Lower leg skin (tissue), 4 donors: Measurements from ENCODE around the gene MCTP2. TPM values are rescaled to one million over a fixed set of nuclear protein-coding genes. Genes with fewer than 3 reads are reported as not detected.

Experiments
- DNase-seq, 2 donors: peaks; one replicate each; pipeline ENCODE4 v3.0.0-alpha.2; 2019; ENCODE audit warnings: low spot score in 2 of 2
- H3K4me3 ChIP-seq: fragments of 200-600 bp; sonication (generic); 2 replicates; pipeline ENCODE4 v1.5.1; 2017; ENCODE audit warnings: mild to moderate bottlenecking, low read depth; ENCODE audit not compliant: poor library complexity, severe bottlenecking
- CTCF ChIP-seq, 3 donors: fragments of 450-650 bp; IDR thresholded peaks; one replicate each; pipeline ENCODE4 v1.5.1; 2016; ENCODE audit warnings: antibody characterized with exemption in 3 of 3, mild to moderate bottlenecking in 3 of 3, moderate library complexity in 2 of 3
- POLR2A ChIP-seq, 2 donors: fragments of 450-650 bp; IDR thresholded peaks; one replicate each; pipeline ENCODE4 v1.6.1; 2016 to 2017; ENCODE audit warnings: antibody characterized with exemption in 2 of 2, mild to moderate bottlenecking in 1 of 2, moderate library complexity in 1 of 2
- WGBS, 2 donors: methylation state at CpG; one replicate each; pipeline ENCODE4 v1.1.5; 2018; 5-methylcytosine and 5-hydroxymethylcytosine counted together
- intact Hi-C: fragments of 100-400 bp; cut with DNase I; formaldehyde crosslinking; loops from one replicate; pipeline ENCODE4 v1.15.0; 2023; ENCODE audit warnings: low total_unique reads
- total RNA-seq, 4 donors: library from RNA; depleted of rRNA; stranded (reverse); fragments of >200 nt; gene quantifications; one replicate each; pipeline ENCODE4 v1.1.0, GENCODE V29; 2016

The MCTP2 gene
- total RNA-seq, 4 donors from 2014 or later: 18.9 to 24.1 (median 20.4) TPM

- intact Hi-C loops: no loop called here
- TF ChIP-seq CTCF (IDR thresholded peaks at IDR 0.05) (no peak), POLR2A (IDR thresholded peaks at IDR 0.05) (no peak)
- no peak overlapping the region for H3K4me3 ChIP-seq
- 66 to 70% methylated on average over 6 of the region's 6 CpGs for WGBS, 2 donors
- no peak for DNase-seq
Observed at GRCh38 chr15:94265982-94266381, 34.6 kb downstream of the MCTP2 start.

DNA sequence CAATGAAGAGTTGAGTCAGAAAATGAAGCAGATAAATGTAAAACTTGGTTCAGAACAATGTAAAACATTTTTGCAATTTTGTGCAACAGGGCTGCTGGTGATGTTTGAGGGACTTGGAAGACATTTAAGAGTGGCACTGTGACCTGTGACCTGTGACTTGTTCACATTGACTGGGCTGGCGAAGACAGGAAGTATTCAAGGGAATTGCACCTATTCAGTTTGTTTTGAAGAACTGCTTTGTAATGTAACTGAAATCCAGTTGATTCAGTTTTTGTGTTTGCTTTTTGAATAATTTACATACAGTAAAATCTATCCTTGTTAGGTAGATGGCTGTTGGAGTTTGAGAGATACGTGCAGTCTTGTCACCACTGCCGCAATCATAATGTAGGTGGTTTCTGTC lies 35.4 kb downstream of the MCTP2 start:
- intact Hi-C loops: no loop called here
- H3K4me3 ChIP-seq: no peak overlapping the region
- 91 to 96% methylated on average over 3 of the region's 3 CpGs for WGBS, 2 donors
- TF ChIP-seq CTCF (IDR thresholded peaks at IDR 0.05): no peak
- no peak for TF ChIP-seq POLR2A (IDR thresholded peaks at IDR 0.05)
- no peak for DNase-seq

GRCh38 chr15:94269954-94270353 lies 38.6 kb downstream of the MCTP2 start:
- no peak for TF ChIP-seq POLR2A (IDR thresholded peaks at IDR 0.05)
- no peak for TF ChIP-seq CTCF (IDR thresholded peaks at IDR 0.05)
- H3K4me3 ChIP-seq: no peak overlapping the region
- intact Hi-C loops: no loop called here
- DNase-seq: no peak
- WGBS, 2 donors: 88 to 90% methylated on average over 2 of the region's 2 CpGs

GRCh38 chr15:94270570-94270969 lies 39.2 kb downstream of the MCTP2 start:
- 82 to 93% methylated on average over 2 of the region's 2 CpGs for WGBS, 2 donors
- TF ChIP-seq CTCF (IDR thresholded peaks at IDR 0.05) (no peak), POLR2A (IDR thresholded peaks at IDR 0.05) (no peak)
- intact Hi-C loops: no loop called here
- no peak overlapping the region for H3K4me3 ChIP-seq
- DNase-seq: no peak

- TF ChIP-seq CTCF (IDR thresholded peaks at IDR 0.05): no peak
- no peak for TF ChIP-seq POLR2A (IDR thresholded peaks at IDR 0.05)
- intact Hi-C loops: no loop called here
- WGBS, 2 donors: 71 to 85% methylated on average over 7 of the region's 7 CpGs
- DNase-seq: no peak
- no peak overlapping the region for H3K4me3 ChIP-seq
Observed at GRCh38 chr15:94272251-94272898, 41.0 kb downstream of the MCTP2 start.

GRCh38 chr15:94273826-94274225 lies 42.5 kb downstream of the MCTP2 start:
- no peak overlapping the region for H3K4me3 ChIP-seq
- no peak for DNase-seq
- 80 to 95% methylated on average over 1 of the region's 1 CpG for WGBS, 2 donors
- intact Hi-C loops: no loop called here
- TF ChIP-seq CTCF (IDR thresholded peaks at IDR 0.05) (no peak), POLR2A (IDR thresholded peaks at IDR 0.05) (no peak)
